ENCODE data around the gene PIGM. TPM values are rescaled to one million over a fixed set of nuclear protein-coding genes. Genes with fewer than 3 reads are reported as not detected.

Gene PIGM
- total and polyA plus RNA-seq, 2 experiments from 2014 or later: 5.0 TPM

- TF ChIP-seq ZNF462 (CRISPR knock-in tag; IDR thresholded peaks at IDR 0.05) (peak; percentile 59; the same call in 1 of the 2 replicates), CTCF (conservative IDR thresholded peaks at IDR 0.05; ENCODE audit: low read depth in 2 of 2) (peak; percentile 98 to 99), STAT1 (IDR thresholded peaks at IDR 0.05; ENCODE audit: unreplicated experiment) (no peak), ETS1 (IDR thresholded peaks at IDR 0.05) (no peak), CREB1 (CRISPR knock-in tag; IDR thresholded peaks at IDR 0.05; ENCODE audit: low read depth) (no peak)
These were observed 25.4 kb downstream of the PIGM start (continued) for GRCh38 chr1:160006312-160006940.

GRCh38 chr1:160005070-160005469 lies 26.7 kb downstream of the PIGM start:
- no peaks in the 10 kb centered on the region for H3K4me1 ChIP-seq (ENCODE audit: insufficient read depth)
- H3K9me3 Mint-ChIP-seq: no peaks in the 10 kb centered on the region
- no peaks in the 10 kb centered on the region for H3K36me3 Mint-ChIP-seq (ENCODE audit: low read depth)
- H3K27ac Mint-ChIP-seq: no peak overlapping the region
- TF ChIP-seq JUNB (IDR thresholded peaks at IDR 0.05; ENCODE audit: unreplicated experiment) (no peak), EZH2 (IDR thresholded peaks at IDR 0.05; ENCODE audit: low read depth, unreplicated experiment) (no peak), CTCF (conservative IDR thresholded peaks at IDR 0.05; ENCODE audit: low read depth in 2 of 2) (no peak), ZNF331 (CRISPR knock-in tag; IDR thresholded peaks at IDR 0.05; ENCODE audit: low read depth) (no peak), STAT1 (IDR thresholded peaks at IDR 0.05; ENCODE audit: unreplicated experiment) (no peak), POLR2AphosphoS5 (IDR thresholded peaks at IDR 0.05; ENCODE audit: low read depth) (no peak)
- no peaks in the 10 kb centered on the region for H4K20me1 ChIP-seq (replicated peaks; ENCODE audit: insufficient read depth)
- H3K4me3 ChIP-seq: no peak overlapping the region
- H3K36me3 ChIP-seq (ENCODE audit: insufficient read depth): no peaks in the 10 kb centered on the region
- no peaks in the 10 kb centered on the region for H3K27me3 Mint-ChIP-seq (ENCODE audit: insufficient read depth, low read depth, poor library complexity)
- no peak overlapping the region for H2AFZ ChIP-seq
- H3K27ac ChIP-seq (ENCODE audit: low read depth): no peak overlapping the region
- H3K4me1 Mint-ChIP-seq: no peaks in the 10 kb centered on the region
- no peaks in the 10 kb centered on the region for H3K27me3 ChIP-seq (ENCODE audit: insufficient read depth)
- no peaks in the 10 kb centered on the region for H3F3A ChIP-seq (replicated peaks; ENCODE audit: low read depth)
- ATAC-seq (no peak), DNase-seq (ENCODE audit: low spot score) (no peak)
- no peak overlapping the region for H3K4me3 Mint-ChIP-seq
- no peaks in the 10 kb centered on the region for H3K9me2 ChIP-seq (ENCODE audit: insufficient read depth)
- no peaks in the 10 kb centered on the region for H3K79me2 ChIP-seq (replicated peaks; ENCODE audit: insufficient read depth)
- H3K4me2 ChIP-seq: no peak overlapping the region

All from GM23338 (cell line).